K562 (cell line): Measurements from ENCODE around the gene P2RY11. TPM values are rescaled to one million over a fixed set of nuclear protein-coding genes. Genes with fewer than 3 reads are reported as not detected.

Source experiments
- ARID3A ChIP-seq: IDR thresholded peaks from 2 replicates; pipeline ENCODE4 v1.6.1; 2012; ENCODE audit warnings: low read depth, low read length, improper control_type of control experiment, borderline replicate concordance
- BHLHE40 ChIP-seq: IDR thresholded peaks from 2 replicates; pipeline ENCODE4 v1.6.1; 2011; ENCODE audit warnings: low read length, improper control_type of control experiment
- CEBPG ChIP-seq, 3 experiments: fragments of 200-800 bp in 1 of 3; sonication (Bioruptor generic) in 1 of 3; sonication (generic) in 1 of 3; formaldehyde crosslinking in 1 of 3; IDR thresholded peaks in 2 of 3; conservative IDR thresholded peaks in 1 of 3; 2 replicates each; pipeline versions ENCODE4 v1.6.1 to v1.8.0; 2016 to 2022; ENCODE audit warnings: missing compliant biosample characterization in 2 of 3, missing genetic modification characterization in 2 of 3, mild to moderate bottlenecking in 1 of 3, missing genetic modification reagents in 1 of 3
- CHD4 ChIP-seq: fragments of 200-600 bp; sonication (generic); IDR thresholded peaks from 3 replicates; pipeline ENCODE4 v1.6.1; 2012; ENCODE audit warnings: low read depth, mild to moderate bottlenecking, mixed read lengths, low read length, inconsistent platforms; ENCODE audit not compliant: insufficient read depth, insufficient replicate concordance, poor library complexity, severe bottlenecking
- HCFC1 ChIP-seq: IDR thresholded peaks from 2 replicates; pipeline ENCODE4 v1.6.1; 2012; ENCODE audit warnings: low read depth, low read length, improper control_type of control experiment
- HDAC3 ChIP-seq: fragments of 450-650 bp; IDR thresholded peaks from 2 replicates; pipeline ENCODE4 v1.6.1; 2018; ENCODE audit warnings: borderline replicate concordance, mild to moderate bottlenecking, moderate library complexity; ENCODE audit not compliant: partially characterized antibody
- HMG20A ChIP-seq: fragments of 450-650 bp; formaldehyde crosslinking; conservative IDR thresholded peaks from 2 replicates; pipeline ENCODE4 v1.4.0; 2020; ENCODE audit warnings: mild to moderate bottlenecking, mixed read lengths
- HNRNPUL1 ChIP-seq: fragments of 200-400 bp; formaldehyde crosslinking; IDR thresholded peaks from 2 replicates; pipeline ENCODE4 v1.6.1; 2017; ENCODE audit warnings: low read length
- HOMEZ ChIP-seq: fragments of 250-450 bp; sonication (Bioruptor Pico); IDR thresholded peaks from 2 replicates; pipeline ENCODE4 v1.4.0; 2020; ENCODE audit warnings: mild to moderate bottlenecking, moderate library complexity
- ILF3 ChIP-seq: fragments of 450-650 bp; IDR thresholded peaks from 2 replicates; pipeline ENCODE4 v1.6.1; 2018; ENCODE audit warnings: antibody characterized with exemption, mild to moderate bottlenecking, moderate library complexity, borderline replicate concordance
- KDM1A ChIP-seq, 2 experiments: fragments of 450-650 bp; IDR thresholded peaks; 2 replicates each; pipeline ENCODE4 v1.6.1; 2016; ENCODE audit warnings: mild to moderate bottlenecking in 2 of 2
- MEIS2 ChIP-seq: fragments of 450-650 bp; IDR thresholded peaks from 2 replicates; pipeline ENCODE4 v1.6.1; 2014; ENCODE audit warnings: mild to moderate bottlenecking; ENCODE audit not compliant: partially characterized antibody
- NBN ChIP-seq: fragments of 450-650 bp; IDR thresholded peaks from 2 replicates; pipeline ENCODE4 v1.6.1; 2016; ENCODE audit warnings: low read depth, mild to moderate bottlenecking
- ZBTB34 ChIP-seq: fragments of 250-450 bp; sonication (Bioruptor Pico); IDR thresholded peaks from 2 replicates; pipeline ENCODE4 v1.8.0; 2021; ENCODE audit warnings: mild to moderate bottlenecking, moderate library complexity
- ZBTB7A ChIP-seq: IDR thresholded peaks from 2 replicates; pipeline ENCODE4 v1.6.1; 2011; ENCODE audit warnings: low read depth, mild to moderate bottlenecking, low read length, moderate library complexity, borderline replicate concordance; ENCODE audit not compliant: control insufficient read depth
- ZFP91 ChIP-seq: sonication (generic); formaldehyde crosslinking; IDR thresholded peaks from 2 replicates; pipeline ENCODE4 v1.8.0; 2022; ENCODE audit warnings: mild to moderate bottlenecking, missing genetic modification reagents
- ZNF140 ChIP-seq: fragments of 250-450 bp; sonication (Bioruptor Pico); IDR thresholded peaks from 2 replicates; pipeline ENCODE4 v1.8.0; 2021; ENCODE audit warnings: moderate library complexity, mild to moderate bottlenecking, inconsistent platforms
- ZNF197 ChIP-seq: fragments of 200-800 bp; sonication (Bioruptor generic); IDR thresholded peaks from 2 replicates; pipeline ENCODE4 v1.6.1; 2016; ENCODE audit warnings: low read depth, missing genetic modification characterization, missing compliant biosample characterization
- ZNF584 ChIP-seq: fragments of 200-800 bp; sonication (Bioruptor generic); IDR thresholded peaks from 2 replicates; pipeline ENCODE4 v1.6.1; 2016; ENCODE audit warnings: low read depth, mild to moderate bottlenecking, missing genetic modification characterization, missing compliant biosample characterization
- ZNF780A ChIP-seq: fragments of 250-450 bp; sonication (Bioruptor Pico); IDR thresholded peaks from 2 replicates; pipeline ENCODE4 v1.5.0; 2021; ENCODE audit warnings: mild to moderate bottlenecking
- polyA plus RNA-seq, 8 experiments: library from polyadenylated mRNA; depleted of rRNA in 4 of 8; stranded (reverse) in 5 of 8; unstranded in 3 of 8; fragments of >200 nt; fragmentation: Nextera tagmentation in 2 of 8; fragmentation: Illumina TruSeq in 1 of 8; extraction: Ambion mirVana in 2 of 8; extraction: Trizol in 1 of 8; gene quantifications; 2 replicates each; pipeline versions ENCODE4 v1.2.1 to v1.2.3, GENCODE V29; 2011 to 2014; ENCODE audit warnings: inconsistent platforms in 1 of 8, missing spikeins in 1 of 8
- total RNA-seq, 7 experiments: library from RNA; depleted of rRNA in 6 of 7; stranded (reverse); fragments of >200 nt in 6 of 7; fragmentation: Illumina TruSeq in 2 of 7; extraction: Trizol in 2 of 7; gene quantifications; 2 replicates each; pipeline versions ENCODE4 v1.2.1 to v1.2.3, GENCODE V29; 2011 to 2021; ENCODE audit warnings: low replicate concordance in 1 of 7

P2RY11 gene
- total and polyA plus RNA-seq, 9 of the 15 experiments (the other 6 are each of a cell fraction or from before 2014, with no cell fraction given), result 0.03 to 10.1 (median 1.5) TPM

GRCh38 chr19:10085641-10086590, 25.6 kb upstream of the P2RY11 start, which contains the start of gene SHFL (continued):
- TF ChIP-seq ZBTB34 (CRISPR knock-in tag) (no peak), ZNF780A (CRISPR knock-in tag) (no peak), ZNF197 (CRISPR knock-in tag) (no peak), ARID3A (no peak), HCFC1 (no peak; the same call in 1 of the 2 replicates), CHD4 (peak; percentile 98), ZFP91 (no peak), ILF3 (no peak), HMG20A (CRISPR knock-in tag) (no peak), HDAC3 (no peak), BHLHE40 (no peak), ZNF140 (CRISPR knock-in tag) (no peak), HNRNPUL1 (no peak), HOMEZ (CRISPR knock-in tag) (no peak), CEBPG (CRISPR knock-in tag; IDR thresholded peaks at IDR 0.05) (no peak), CEBPG (tag; conservative IDR thresholded peaks at IDR 0.05 in 1 of 2, IDR thresholded peaks at IDR 0.05 in 1 of 2) (no peak), NBN (no peak), ZBTB7A (peak; percentile 88; the same call in 1 of the 2 replicates), ZNF584 (no peak), KDM1A (IDR thresholded peaks at IDR 0.05) (peak; percentile 96 to 98), MEIS2 (no peak)
